Measurements from ENCODE around the gene UFC1. TPM values are rescaled to one million over a fixed set of nuclear protein-coding genes. Genes with fewer than 3 reads are reported as not detected.

The UFC1 gene
- total RNA-seq, 1 donor from 2014 or later, result 133 TPM

DNA sequence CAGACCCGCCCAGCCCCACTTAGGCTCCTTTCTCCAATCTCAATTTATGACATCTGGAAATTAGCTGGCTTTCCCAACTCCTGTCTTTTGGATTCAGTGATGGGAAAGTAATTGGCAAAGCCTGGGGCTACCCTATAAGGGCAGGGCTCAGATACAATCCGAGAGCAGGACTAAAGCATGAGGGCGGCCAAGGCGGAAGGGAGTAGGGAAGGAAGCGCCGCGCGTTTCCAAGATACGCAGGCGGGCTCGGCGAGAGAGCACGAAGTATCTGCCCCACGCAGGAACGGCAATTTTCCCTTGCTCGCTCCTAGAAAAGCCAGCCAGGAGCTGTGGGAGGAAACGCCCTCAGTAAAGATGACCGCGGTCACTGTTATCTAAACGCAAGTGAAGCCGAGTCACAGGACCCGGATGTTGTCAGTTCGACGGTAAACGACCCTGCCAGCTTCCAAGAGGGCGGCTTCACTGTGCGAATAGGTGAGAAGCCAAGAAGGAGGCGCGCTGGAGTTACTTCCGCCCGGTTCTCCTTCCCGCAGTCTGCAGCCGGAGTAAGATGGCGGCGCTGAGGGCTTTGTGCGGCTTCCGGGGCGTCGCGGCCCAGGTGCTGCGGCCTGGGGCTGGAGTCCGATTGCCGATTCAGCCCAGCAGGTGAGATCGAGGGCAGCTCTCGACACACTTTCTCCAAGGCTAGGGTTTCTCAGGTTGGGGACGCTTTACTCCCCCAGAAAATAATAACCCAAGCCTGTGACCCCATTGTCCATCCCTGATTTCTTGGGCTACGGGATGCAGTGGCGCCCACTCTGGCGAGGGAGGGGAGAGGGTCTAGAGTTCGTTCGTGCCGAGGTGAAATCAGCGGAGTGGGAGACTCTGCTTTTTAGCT, 48.3 kb downstream of the UFC1 start, which contains the start of gene NDUFS2:
Gene NDUFS2, plus strand, starts transcription at position 532 of the 877 bp plus-strand sequence. Its CDS starts 19 bp downstream, at position 551.
- peaks cover 62 to 83% (median 70%) of the 10 kb centered on the region in 3 donors for H3K4me1 ChIP-seq (ENCODE audit: control insufficient read depth in 3 of 3, insufficient read depth in 3 of 3, low read length in 3 of 3)
- H3K4me3 ChIP-seq (ENCODE audit: low read length in 3 of 3), result peak within 1 kb of the TSS; percentile 97 to 100 (median 99)
- peaks cover 14 to 34% (median 18%) of the 10 kb centered on the region in 3 donors for H3K36me3 ChIP-seq (ENCODE audit: control insufficient read depth in 3 of 3, insufficient read depth in 3 of 3, low read length in 3 of 3)

DNA sequence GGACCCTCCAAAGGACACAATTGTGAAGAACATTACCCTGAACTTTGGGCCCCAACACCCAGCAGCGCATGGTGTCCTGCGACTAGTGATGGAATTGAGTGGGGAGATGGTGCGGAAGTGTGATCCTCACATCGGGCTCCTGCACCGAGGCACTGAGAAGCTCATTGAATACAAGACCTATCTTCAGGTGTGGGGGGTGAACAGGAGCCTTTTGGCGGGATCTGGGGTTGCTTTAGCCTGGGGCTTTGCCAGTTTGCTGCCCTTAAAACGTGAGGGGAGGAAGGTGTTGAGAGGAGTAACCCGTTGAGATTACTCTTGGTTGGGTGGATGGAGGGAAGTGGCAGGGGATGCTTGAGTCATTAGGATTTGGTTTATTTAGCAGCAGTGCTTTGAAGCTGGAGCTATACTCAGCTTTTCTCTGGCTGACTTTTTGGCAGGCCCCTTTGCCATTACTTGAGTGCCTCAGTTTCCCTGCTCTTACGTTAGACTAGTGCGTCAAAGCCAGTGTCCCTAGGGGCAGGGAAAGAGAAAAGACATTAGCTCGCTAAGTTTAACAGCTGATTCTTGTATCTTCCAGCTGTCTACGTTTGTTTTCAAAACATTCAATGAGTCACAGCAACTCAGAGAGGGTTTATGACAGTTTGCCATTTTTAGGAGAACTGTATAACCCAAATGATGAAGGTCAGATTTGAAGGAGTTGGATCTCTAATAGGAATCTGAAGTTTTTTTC, 52.8 kb downstream of the UFC1 start:
- Histone ChIP-seq H3K27ac (ENCODE audit: low read depth, low read length) (peak overlapping the region; percentile 56), H3K27me3 (ENCODE audit: control insufficient read depth in 3 of 3, insufficient read depth in 3 of 3, low read length in 3 of 3) (no peaks in the 10 kb centered on the region), H3K36me3 (ENCODE audit: control insufficient read depth in 3 of 3, insufficient read depth in 3 of 3, low read length in 3 of 3) (peaks cover 41 to 63% (median 49%) of the 10 kb centered on the region in 3 donors), H3K4me3 (ENCODE audit: low read length in 3 of 3) (no peak overlapping the region), H3K9me3 (ENCODE audit: control insufficient read depth in 3 of 3, low read length in 3 of 3) (no peaks in the 10 kb centered on the region), H3K4me1 (ENCODE audit: control insufficient read depth in 3 of 3, insufficient read depth in 3 of 3, low read length in 3 of 3) (peaks cover 18 to 50% (median 32%) of the 10 kb centered on the region in 3 donors), H3K9ac (ENCODE audit: low read depth in 1 of 3, low read length in 3 of 3) (no peak overlapping the region)

More for the DNA sequence above, 48.3 kb downstream of the UFC1 start, which contains the start of gene NDUFS2:
- Histone ChIP-seq H3K9me3 (ENCODE audit: control insufficient read depth in 3 of 3, low read length in 3 of 3) (no peaks in the 10 kb centered on the region), H3K9ac (ENCODE audit: low read depth in 1 of 3, low read length in 3 of 3) (peak within 1 kb of the TSS; percentile 91 to 99 (median 99)), H3K27me3 (ENCODE audit: control insufficient read depth in 3 of 3, insufficient read depth in 3 of 3, low read length in 3 of 3) (no peaks in the 10 kb centered on the region), H3K27ac (ENCODE audit: low read depth, low read length) (peak within 1 kb of the TSS; percentile 99)

DNA sequence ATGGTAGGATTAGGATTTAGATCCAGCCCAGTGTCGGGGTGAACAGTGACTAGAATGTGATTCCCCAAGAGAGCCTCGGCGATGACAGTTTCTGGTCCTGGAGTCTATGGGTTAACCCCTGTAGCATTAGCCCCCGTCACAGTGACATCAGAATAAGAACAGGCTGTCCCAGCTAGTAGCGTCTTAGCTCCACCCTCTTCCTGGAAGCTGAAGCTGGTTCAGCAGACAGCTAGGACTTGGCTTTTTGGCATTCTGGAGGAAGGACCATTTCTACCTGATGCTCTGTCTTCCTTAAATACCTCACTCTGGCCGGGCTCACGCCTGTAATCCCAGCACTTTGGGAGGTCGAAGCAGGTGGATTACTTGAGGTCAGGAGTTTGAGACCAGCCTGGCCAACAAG, 53.4 kb downstream of the UFC1 start:
- Histone ChIP-seq H3K36me3 (ENCODE audit: control insufficient read depth in 3 of 3, insufficient read depth in 3 of 3, low read length in 3 of 3) (peaks cover 47 to 69% (median 55%) of the 10 kb centered on the region in 3 donors), H3K27me3 (ENCODE audit: control insufficient read depth in 3 of 3, insufficient read depth in 3 of 3, low read length in 3 of 3) (no peaks in the 10 kb centered on the region), H3K9me3 (ENCODE audit: control insufficient read depth in 3 of 3, low read length in 3 of 3) (no peaks in the 10 kb centered on the region), H3K4me3 (ENCODE audit: low read length in 3 of 3) (no peak overlapping the region), H3K27ac (ENCODE audit: low read depth, low read length) (peak overlapping the region; percentile 56), H3K4me1 (ENCODE audit: control insufficient read depth in 3 of 3, insufficient read depth in 3 of 3, low read length in 3 of 3) (peaks cover 15 to 46% (median 28%) of the 10 kb centered on the region in 3 donors), H3K9ac (ENCODE audit: low read depth in 1 of 3, low read length in 3 of 3) (no peak overlapping the region)

Small RNA genes lying within 50 kb of the gene (small RNA-seq; reads per million reads assigned to genes)
- gene RF01225, result not detected

Other genes with a start within 250 kb of the UFC1 start
- gene ITLN2, start 199.2 kb upstream of the UFC1 start, total RNA-seq, result not detected
- 10.4 TPM for gene F11R, start 132.8 kb upstream of the UFC1 start, total RNA-seq
- gene TSTD1, start 115.0 kb upstream of the UFC1 start, total RNA-seq, result 27.7 TPM
- gene USF1, start 108.0 kb upstream of the UFC1 start, total RNA-seq, result 66.3 TPM
- gene ARHGAP30, start 84.1 kb upstream of the UFC1 start, total RNA-seq, result 4.2 TPM
- gene NECTIN4, start 64.4 kb upstream of the UFC1 start, total RNA-seq, result not detected
- gene KLHDC9, start 55.6 kb upstream of the UFC1 start, total RNA-seq, result not detected
- 36.5 TPM for gene PFDN2, start 35.9 kb upstream of the UFC1 start, total RNA-seq
- gene NIT1, start 35.9 kb upstream of the UFC1 start, total RNA-seq, result 16.2 TPM
- gene DEDD, start 21.3 kb upstream of the UFC1 start, total RNA-seq, result 19.8 TPM
- 6.8 TPM for gene USP21, start 5.5 kb downstream of the UFC1 start, total RNA-seq
- 13.6 TPM for gene PPOX, start 12.4 kb downstream of the UFC1 start, total RNA-seq
- 11.0 TPM for gene B4GALT3, start 23.5 kb downstream of the UFC1 start, total RNA-seq
- 4.7 TPM for gene ADAMTS4, start 45.1 kb downstream of the UFC1 start, total RNA-seq
- 147 TPM for gene NDUFS2, start 48.4 kb downstream of the UFC1 start, total RNA-seq
- 16.2 TPM for gene FCER1G, start 61.3 kb downstream of the UFC1 start, total RNA-seq
- gene APOA2, start 69.7 kb downstream of the UFC1 start, total RNA-seq, result 6.8 TPM
- gene TOMM40L, start 72.1 kb downstream of the UFC1 start, total RNA-seq, result 10.4 TPM
- gene NR1I3, start 84.2 kb downstream of the UFC1 start, total RNA-seq, result not detected
- 0.52 TPM for gene PCP4L1, start 104.8 kb downstream of the UFC1 start, total RNA-seq
- gene MPZ, start 156.0 kb downstream of the UFC1 start, total RNA-seq, result 63.7 TPM
- 18.3 TPM for gene SDHC, start 160.4 kb downstream of the UFC1 start, total RNA-seq
- not detected for gene CFAP126, start 213.9 kb downstream of the UFC1 start, total RNA-seq

Data from skeletal muscle tissue (tissue), 5 donors.